GM19395 (cell line): Measurements from ENCODE around the gene POP5.
"Not testable (repeated sequence)": the region's sequence is repeated elsewhere in the genome, so short reads cannot be mapped to it uniquely, and the experiment has no call there.

ENCODE experiments used
- ATAC-seq: cut with Tn5 transposase; IDR thresholded peaks from one replicate; pipeline ENCODE4 v1.9.1; 2021; ENCODE audit warnings: mild to moderate bottlenecking, moderate library complexity; ENCODE audit not compliant: unreplicated experiment

POP5 gene, protein sequence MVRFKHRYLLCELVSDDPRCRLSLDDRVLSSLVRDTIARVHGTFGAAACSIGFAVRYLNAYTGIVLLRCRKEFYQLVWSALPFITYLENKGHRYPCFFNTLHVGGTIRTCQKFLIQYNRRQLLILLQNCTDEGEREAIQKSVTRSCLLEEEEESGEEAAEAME

DNA sequence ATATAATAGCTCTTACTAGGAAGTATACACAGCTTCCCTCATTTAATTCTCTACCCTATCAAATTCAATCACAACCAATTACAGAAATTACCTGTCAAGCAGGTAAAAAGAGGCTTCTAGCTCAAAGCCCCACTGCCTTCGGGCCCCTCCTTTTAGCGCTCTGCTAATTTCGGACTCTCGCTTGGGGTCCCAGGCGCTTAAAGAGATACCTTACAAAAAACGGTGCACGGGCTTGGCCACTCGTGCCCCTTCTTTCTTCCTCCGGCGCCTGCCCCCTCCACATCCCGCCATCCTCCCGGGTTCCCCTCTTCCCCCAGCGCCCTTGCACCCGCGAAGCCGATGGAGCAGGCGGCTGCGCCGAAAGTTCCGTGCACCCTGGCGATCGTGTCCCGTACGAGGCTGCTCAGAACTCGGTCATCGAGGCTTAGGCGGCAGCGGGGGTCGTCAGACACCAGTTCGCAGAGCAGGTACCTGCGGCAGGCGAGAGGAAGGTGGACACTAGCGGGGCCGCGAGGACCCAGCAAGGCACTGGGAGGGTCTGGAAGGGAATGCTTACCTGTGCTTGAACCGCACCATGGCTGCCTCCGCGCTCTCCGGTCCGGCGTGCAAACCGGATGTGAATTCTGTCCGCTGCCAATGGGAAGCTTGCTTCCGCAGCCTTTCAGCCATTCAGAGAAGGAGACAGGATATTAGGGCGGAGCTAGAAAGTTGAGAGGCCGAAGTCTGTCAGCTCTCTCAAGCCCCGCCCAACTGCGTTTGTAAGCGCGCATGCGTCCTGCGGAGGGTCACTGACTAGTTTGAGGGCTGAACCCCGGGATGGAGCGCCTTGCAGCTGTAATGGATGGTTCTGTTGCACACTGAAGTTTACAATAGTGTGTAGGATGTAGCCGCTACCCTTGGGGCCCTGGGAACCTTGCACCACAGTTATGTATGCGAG lies at the start of gene POP5:
Gene POP5 (minus strand): TSS at position 616 of the 937 bp plus-strand sequence. CDS start 40 bp downstream, at position 576.
- peak; percentile 92 for ATAC-seq

DNA sequence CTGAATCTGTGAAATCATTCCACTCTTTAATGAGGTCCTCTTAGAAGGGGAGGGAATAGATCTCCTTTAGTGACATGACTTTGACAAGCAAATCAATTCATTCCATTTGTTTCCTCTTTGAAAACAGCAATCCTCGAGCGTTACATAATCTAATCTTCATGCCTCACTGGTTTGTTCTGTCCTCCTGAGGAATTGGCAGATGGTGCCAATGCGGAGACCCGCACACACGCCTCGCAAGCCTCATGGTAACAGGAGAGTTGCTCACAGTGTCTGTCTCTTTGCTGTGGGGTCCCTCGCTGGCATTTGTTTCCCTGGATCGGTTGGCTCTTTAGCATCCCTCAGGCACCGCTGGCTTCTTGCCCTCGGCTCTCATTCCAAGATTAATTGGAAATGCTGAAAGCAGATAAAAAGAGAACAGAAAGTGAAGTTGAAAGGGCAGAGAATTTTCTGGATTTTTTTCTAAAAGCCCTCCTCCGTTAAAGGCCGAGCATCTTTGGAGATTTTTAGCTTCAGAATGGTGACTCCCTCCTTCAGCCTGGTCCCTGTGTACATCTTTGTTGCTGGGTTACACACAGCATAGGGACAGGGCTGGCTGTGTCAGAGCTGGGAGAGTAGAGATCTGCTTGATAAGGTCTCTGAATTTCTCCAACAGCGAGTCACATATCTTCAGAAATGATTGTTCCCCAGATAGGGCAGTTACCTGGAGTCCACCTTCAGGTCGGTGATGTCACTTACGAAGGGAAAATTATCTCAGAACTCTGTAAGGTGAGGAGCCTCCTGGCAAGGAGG lies 49.1 kb upstream of the POP5 start:
- ATAC-seq = no peak

DNA sequence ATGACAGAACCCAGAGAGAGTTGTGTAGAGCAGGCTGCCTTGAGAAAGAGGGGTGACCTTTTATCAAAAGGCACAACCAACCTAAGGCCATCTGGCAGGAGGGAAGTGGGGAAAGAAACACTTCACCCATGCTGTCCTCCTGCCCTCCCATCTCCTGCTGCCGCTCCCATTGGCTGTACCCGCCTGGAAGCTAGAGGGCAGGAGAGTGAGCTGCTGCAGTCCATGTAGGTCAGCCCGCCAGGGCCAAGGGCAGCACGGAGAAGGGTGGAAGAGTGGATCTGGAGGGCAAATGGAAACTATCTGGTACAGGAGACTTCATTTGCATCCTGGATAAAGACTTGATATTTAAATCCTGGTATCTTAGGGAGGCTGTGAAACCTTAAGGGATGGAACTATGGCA lies 47.7 kb upstream of the POP5 start:
- ATAC-seq = no peak

DNA sequence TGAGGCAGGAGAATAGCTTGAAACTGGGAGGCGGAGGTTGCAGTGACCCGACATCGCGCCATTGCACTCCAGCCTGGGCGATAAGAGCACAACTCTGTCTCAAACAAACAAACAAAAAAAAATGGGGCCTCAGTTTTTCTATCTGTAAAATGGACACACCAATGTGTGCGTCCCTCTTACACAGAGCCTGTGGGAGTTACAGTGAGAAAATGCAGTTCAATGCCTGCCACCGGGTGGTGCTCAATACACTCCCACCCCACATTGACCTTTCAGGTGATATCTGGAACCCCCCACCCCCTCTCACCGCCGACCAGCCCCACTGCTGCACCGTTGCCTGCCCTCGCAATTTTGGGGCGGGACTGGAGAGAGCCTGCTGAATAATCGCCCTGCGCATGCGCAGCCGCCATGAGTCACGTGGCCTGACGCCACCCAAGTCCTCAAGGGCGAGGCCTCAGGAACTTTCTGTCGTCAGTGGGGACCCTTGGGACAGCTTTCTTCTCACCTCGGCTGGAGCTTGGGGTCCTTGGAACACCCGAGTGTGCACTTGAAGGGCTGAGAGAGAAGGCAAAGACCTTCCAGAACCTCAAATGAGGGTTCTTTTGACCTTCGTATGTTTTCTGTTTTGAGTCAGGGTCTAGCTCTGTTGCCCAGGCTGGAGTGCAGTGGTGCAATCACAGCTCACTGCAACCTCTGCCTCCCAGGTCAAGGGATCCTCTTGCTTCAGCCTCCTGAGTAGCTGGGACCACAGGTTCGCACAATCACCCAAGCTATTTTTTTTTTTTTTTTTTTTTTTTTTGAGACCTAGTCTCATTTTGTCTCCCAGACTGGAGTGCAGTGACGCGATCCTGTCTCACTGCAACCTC lies 44.6 kb upstream of the POP5 start:
- no peak for ATAC-seq

DNA sequence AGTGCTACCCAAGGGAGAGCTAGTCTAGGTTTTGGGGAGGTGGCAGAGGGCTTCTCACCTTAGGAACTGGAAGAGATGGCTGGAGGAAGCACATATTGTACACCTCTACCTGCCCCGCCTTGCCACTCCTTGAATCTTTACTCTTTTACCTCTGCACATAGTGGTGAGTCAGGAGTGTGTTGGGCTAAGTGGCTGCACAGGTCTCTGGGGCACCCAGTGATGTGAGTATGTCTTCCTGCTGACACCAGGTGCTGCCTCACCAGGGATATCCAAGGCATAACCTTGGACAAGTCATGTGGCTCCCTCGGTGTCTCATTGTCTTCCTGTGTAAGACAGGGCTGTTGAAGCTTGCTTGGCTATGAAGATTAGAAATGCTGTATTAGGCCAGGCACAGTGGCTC lies 39.4 kb upstream of the POP5 start:
- ATAC-seq = no peak

DNA sequence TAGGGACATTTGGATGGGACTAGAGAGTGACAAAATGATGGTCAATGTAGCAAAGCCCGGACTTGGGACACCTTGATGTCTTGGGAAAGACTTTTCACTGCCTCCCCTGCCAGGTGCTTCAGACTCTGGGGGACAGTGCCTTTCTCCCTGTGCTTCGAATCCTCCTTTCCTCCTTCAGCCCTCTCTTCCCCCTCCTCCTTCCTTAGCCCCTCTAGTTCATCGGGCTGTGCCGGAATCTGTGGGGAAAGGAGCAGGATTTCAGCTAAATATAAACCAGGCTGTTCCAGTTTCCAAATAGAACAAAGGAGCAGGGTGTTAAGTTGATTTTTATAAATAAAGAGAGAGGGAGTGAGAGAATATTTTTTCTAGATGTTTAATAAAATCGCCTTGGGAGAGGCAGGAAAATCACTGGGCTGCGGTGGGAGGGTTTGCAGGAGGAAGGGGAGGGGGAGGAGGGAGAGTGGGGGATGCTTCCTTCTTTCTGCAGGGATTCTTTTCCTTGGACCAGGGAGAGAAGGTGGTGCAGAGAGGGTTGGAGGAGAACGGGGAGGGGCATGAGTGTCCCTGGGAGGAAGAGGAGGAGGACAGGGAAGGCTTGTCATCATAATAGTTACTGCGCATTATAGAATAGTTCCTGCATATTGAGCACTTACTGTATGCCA lies 37.9 kb upstream of the POP5 start:
- ATAC-seq = no peak

DNA sequence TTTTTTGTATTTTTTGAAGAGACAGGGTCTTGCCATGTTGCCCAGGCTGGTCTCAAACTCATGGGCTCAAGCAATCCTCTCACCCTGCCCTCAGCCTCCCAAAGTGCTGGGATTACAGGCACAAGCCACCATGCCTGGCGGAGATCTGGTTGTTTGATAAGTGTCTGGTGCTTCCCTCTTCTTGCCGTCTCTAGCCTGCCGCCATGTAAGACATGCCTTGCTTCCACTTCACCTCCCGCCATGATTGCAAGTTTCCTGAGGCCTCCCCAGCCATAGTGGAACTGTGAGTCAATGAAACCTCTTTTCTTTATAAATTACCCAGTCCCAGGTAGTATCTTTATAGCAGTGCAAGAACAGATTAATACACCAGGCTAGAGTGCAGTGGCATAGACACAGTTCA lies 36.6 kb upstream of the POP5 start:
- ATAC-seq = not testable (repeated sequence)

DNA sequence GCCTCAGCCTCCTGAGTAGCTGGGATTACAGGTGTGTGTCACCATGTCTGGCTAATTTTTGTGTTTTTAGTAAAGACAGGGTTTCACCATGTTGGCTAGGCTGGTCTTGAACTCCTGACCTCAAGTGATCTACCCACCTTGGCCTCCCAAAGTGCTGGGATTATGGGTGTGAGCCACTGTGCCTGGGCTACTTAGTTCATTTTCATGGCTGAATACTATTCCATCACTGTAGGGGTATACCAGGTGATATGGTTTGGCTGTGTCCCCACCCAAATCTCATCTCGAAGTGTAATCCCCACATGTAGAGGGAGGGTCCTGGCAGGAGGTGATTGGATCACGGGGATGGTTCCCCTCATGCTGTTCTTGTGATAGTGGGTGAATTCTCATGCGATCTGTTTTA lies 36.0 kb upstream of the POP5 start:
- not testable (repeated sequence) for ATAC-seq

DNA sequence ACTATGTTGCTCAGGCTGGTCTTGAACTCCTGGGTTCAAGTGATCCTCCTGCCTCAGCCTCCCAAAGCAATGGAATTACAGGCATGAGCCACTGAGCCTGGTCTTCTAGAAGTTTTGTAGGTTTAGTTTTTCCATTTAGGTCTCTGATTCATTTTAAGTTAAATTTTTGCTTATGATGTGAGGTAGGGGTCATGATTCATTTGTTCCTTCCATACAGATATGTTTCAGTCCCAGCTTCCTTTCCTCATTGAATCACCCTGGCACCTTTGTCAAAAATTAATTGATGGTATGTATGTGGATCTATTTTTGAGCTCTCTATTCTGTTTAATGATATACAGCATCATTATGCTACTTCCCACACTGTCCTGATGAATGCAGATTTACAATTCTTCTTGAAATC lies 33.6 kb upstream of the POP5 start:
- no peak for ATAC-seq

DNA sequence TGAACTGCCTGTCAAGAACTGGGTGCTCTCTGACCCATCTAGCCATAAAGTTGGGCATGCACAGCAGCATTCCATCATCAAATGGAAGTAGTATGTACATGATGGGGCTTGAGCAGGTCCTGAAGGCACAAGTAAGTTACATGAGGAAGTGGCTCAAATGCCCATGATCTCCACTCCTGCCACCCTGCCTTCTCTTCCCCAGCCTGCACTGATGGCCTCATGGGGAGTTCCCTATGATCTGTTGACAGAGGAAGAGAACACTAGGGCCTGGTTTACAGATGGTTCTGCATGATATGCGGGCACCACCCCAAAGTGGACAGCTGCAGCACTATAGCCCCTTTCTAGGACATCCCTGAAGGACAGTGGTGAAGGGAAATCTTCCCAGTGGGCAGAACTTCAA lies 30.3 kb upstream of the POP5 start:
- not testable (repeated sequence) for ATAC-seq

DNA sequence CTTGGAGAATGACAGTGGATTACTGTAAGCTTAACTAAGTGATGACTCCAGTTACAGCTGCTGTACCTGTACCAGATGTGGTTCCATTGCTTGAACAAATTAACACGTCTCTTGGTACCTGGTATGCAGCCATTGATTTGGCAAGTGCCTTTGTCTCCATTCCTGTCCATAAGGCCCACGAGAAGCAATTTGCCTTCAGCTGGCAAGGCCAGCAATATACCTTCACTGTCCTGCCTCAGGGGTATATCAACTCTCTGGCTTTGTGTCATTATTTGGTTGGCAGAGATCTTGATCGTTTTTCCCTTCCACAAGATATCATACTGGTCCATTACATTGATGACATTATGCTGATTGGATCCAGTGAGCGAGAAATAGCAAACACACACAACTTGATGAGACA lies 29.4 kb upstream of the POP5 start:
- no peak for ATAC-seq

DNA sequence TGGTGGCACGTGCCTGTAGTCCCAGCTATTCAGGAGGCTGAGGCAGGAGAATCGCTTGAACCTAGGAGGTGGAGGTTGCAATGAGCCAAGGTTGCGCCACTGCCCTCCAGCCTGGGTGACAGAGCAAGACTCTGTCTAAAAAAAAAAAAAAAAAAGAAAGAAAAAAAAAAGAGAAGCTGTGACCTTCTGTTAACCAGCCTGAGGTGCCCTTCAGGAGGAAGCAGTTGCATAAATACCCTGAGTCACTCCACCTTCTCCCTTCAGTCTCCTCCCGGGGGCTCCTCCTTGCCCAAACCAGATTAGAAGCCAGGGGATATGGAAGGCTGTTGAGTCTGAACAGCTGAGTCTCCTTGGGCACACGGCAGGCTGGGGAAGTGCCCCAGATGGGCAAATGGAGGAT lies 21.2 kb upstream of the POP5 start:
- not testable (repeated sequence) for ATAC-seq

DNA sequence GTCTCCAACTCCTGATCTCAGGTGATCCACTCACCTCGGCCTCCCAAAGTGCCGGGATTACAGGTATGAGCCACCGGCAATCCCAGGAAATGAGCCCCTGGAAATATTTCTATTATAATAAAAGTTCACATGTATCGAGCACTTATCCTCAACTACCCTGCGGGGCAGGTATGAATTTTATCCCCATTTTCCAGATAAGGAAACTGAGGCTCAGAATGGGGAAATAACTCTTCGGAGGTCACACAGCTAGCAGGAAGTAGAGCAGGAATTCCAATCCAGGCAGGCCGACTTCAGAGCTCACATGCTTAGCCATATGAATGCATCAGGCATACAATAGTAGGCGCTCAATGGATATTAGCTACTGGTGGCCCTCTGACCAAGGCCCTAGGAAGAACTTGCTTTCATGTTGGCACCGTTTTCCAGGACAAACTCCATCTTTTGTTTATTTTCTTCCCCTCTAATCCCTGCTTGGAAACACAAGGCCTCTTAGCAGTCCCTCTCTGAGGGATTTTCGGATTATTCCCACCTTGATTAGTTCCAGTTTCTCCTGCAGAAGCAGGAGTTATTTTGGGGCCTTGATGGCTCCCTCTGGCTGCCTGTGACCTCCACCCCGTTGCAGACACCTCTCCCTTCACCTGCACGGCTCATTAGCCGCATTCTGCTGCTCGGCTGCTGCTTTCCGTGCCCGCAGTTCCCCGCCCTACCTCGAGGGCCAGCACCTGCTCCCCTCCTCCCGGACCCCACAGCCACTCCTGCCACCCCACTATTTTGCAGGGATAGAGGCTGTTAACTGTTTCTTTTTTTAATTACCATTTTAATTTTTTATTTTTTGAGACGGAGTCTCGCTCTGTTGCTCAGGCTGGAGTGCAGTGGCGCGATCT lies 18.7 kb upstream of the POP5 start:
- ATAC-seq = no peak

DNA sequence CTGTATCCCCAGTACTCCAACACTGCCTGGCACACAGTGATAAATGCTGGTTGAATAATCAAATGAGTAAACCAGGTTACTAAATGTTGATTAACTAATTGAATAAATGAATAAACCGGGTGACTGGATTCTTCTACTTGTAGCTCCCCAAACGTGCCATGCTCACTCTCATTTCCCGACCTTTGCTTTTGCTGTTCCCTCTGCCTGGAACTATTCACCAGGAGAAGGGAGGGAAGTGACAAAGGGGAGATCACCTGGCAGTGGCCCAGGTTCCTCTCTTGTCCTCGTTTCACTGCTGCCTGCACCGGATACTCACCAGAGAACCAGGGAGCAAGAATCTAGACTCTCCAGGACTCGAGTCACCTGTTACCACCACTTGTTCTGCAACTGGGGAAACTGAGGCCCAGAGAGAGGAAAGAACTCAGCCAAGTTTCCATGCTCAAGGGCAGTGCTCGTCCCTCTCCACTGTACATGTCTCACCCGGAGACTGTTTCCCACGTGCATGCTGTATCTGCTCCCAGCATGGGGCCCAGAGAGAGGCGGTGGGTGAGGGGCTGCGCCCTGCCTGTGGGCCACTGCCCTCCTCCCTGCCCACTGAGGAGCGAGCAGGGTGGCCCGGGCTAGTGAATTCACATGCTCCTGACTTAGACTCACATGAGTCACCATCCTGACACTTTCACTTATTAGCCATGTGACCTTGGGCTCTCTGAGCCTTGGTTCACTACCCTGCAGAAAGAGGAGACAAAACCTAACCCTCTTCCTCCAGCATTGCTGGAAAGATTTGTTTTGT lies 17.7 kb upstream of the POP5 start:
- ATAC-seq = no peak

DNA sequence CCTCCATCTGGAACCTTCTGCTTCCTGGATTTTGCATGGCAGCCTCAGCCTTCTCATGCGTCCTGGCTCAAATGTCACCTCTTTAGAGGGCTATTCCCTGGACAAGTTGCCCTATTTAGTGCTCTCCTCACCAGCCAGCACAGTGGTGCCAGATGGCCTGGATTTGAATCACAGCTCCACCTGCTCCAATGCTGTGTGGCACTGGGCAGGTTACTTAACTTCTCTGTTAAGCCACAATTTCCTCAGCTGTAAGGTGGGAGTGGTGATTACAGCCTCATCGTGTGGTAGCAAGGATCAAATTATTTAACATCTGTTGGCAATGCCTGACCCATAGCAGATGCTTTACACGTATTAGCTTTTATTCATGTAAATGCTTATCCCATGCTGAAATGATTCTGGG lies 16.7 kb upstream of the POP5 start:
- ATAC-seq = no peak

DNA sequence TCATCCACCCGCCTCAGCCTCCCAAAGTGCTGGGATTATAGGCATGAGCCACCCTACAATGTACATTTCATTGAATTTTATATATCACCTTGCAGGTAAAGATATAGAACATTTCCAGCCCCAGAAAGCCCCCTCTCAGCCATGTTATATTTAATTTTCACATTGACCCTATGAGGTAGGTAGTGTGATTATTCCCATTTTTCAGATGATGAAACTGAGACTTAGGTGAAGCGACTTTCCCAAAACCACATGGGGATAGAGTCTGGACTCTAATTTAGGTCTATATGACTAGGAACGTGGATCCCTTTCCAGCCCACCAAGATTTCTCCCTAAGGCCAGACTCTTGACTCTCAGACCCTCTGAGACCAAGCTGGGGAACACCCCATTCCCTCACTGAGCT lies 15.7 kb upstream of the POP5 start:
- ATAC-seq = no peak

DNA sequence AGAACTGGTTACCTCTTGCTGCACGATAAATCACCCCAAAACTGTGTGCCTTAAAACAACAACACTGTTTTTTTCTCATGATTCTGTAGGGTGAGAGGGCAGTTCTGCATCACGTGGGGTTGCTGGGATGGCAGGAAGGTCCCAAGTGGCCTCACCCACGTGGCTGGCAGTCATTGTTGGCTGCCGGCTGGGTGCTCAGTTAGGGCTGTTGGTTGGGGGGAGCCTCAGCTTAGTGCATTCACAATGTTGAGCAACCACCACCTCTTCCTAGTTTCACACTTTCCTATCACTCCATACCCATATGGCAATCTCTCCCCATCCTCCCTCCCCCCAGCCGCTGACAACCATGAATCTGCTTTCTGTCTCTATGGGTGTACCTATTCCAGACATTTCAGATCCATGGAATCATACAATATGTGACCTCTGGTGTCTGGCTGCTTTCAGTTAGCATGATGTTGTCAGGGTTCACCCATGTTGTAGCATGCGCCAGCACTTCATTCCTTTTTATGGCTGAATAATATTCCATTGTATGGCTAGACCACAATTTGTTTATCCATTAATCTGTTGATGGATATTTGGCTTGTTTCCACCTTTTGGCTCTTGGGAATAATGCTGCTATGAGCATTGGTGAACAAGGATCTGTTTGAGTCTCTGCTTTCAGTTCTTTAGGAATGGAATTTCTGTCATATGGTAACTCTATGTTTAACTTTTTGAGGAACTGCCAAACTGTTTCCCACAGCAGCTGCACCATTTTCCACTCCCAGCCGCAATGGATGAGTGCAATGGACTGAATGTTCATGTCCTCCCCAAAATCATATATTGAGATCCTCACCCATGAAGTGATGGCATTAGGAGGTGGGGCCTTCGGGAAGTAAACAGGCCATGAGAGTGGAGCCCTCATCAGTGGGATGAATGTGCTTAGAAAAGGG lies 11.2 kb upstream of the POP5 start:
- ATAC-seq = no peak
